MCF 10A (cell line): ENCODE measurements around the gene EMILIN3. TPM values are rescaled to one million over a fixed set of nuclear protein-coding genes. Genes with fewer than 3 reads are reported as not detected.

Experiments used
- BruUV-seq: library from RNA; stranded (reverse); fragments of 400-500 nt; replicated peaks from 2 replicates; lab custom pipeline; 2021; lab: Mats Ljungman, UMichigan
- CTCF ChIA-PET: fragments of 300-600 bp; sonication (Branson Sonifier 250); formaldehyde crosslinking; extraction: SDS; loops from one replicate; lab custom pipeline; 2021; ENCODE audit warnings: antibody characterized with exemption, inconsistent platforms; lab: Yijun Ruan, JAX
- POLR2A ChIA-PET: fragments of 300-600, 350-650 bp; sonication (Branson Sonifier 250); formaldehyde crosslinking; extraction: SDS; loops from one replicate; lab custom pipeline; 2020; ENCODE audit warnings: antibody characterized with exemption, inconsistent platforms; lab: Yijun Ruan, JAX
- DNase-seq: peaks from one replicate; pipeline ENCODE4 v3.0.0-alpha.2; 2018; ENCODE audit not compliant: unreplicated experiment
- H3K27ac Mint-ChIP-seq: one replicate; pipeline ENCODE4 v1.8.0; 2022; ENCODE audit warnings: mild to moderate bottlenecking, low read depth, mixed read lengths; ENCODE audit not compliant: unreplicated experiment
- H3K27me3 Mint-ChIP-seq: one replicate; pipeline ENCODE4 v1.8.0; 2022; ENCODE audit warnings: mixed read lengths; ENCODE audit not compliant: insufficient read depth, unreplicated experiment
- H3K36me3 Mint-ChIP-seq: one replicate; pipeline ENCODE4 v1.8.0; 2022; ENCODE audit warnings: mild to moderate bottlenecking, moderate library complexity, mixed read lengths; ENCODE audit not compliant: insufficient read depth, unreplicated experiment
- H3K4me1 Mint-ChIP-seq: one replicate; pipeline ENCODE4 v1.8.0; 2022; ENCODE audit warnings: mixed read lengths; ENCODE audit not compliant: insufficient read depth, unreplicated experiment
- H3K4me3 Mint-ChIP-seq: one replicate; pipeline ENCODE4 v1.8.0; 2022; ENCODE audit warnings: mild to moderate bottlenecking, moderate library complexity, mixed read lengths; ENCODE audit not compliant: unreplicated experiment
- H3K9me3 Mint-ChIP-seq: one replicate; pipeline ENCODE4 v1.8.0; 2022; ENCODE audit warnings: mixed read lengths; ENCODE audit not compliant: unreplicated experiment
- CTCF ChIP-seq: fragments of 200-600 bp; IDR thresholded peaks from one replicate; pipeline ENCODE4 v1.8.0; 2022; ENCODE audit warnings: antibody characterized with exemption, mild to moderate bottlenecking; ENCODE audit not compliant: unreplicated experiment
- intact Hi-C: fragments of 100-400 bp; cut with micrococcal nuclease; formaldehyde crosslinking; loops from 2 replicates; pipeline ENCODE4 v1.14.1; 2022
- total RNA-seq: library from RNA; stranded (reverse); gene quantifications from 2 replicates; pipeline ENCODE4 v1.2.3, GENCODE V29; 2022

The EMILIN3 gene
- total RNA-seq, 1 experiment from 2014 or later = not detected

GRCh38 chr20:41403604-41404003 lies 37.0 kb upstream of the EMILIN3 start:
- Mint-ChIP-seq H3K36me3 (peaks cover 43% of the 10 kb centered on the region), H3K4me1 (no peaks in the 10 kb centered on the region), H3K27ac (no peak overlapping the region), H3K27me3 (no peaks in the 10 kb centered on the region), H3K9me3 (no peaks in the 10 kb centered on the region), H3K4me3 (no peak overlapping the region)
- POLR2A ChIA-PET = no interaction called here
- TF ChIP-seq CTCF = no peak
- CTCF ChIA-PET = interaction anchor here (1.2 to 1.3 kb wide), 3 partner anchors 9 to 14 kb away, joined by 3 to 5 read pairs (median 3); no protein-coding TSS in a partner anchor
- intact Hi-C loops = no loop called here
- BruUV-seq = no TSS peak
- DNase-seq = no peak

GRCh38 chr20:41398408-41398807 lies 31.8 kb upstream of the EMILIN3 start:
- ChIA-PET CTCF (interaction anchor here (0.9 to 5.8 kb wide), 4 partner anchors 12 to 264 kb away, joined by 3 to 36 read pairs (median 4); no protein-coding TSS in a partner anchor), POLR2A (no interaction called here)
- no peaks in the 10 kb centered on the region for H3K4me1 Mint-ChIP-seq
- no peak overlapping the region for H3K4me3 Mint-ChIP-seq
- intact Hi-C loops = no loop called here
- BruUV-seq = no TSS peak
- TF ChIP-seq CTCF = no peak
- no peaks in the 10 kb centered on the region for H3K9me3 Mint-ChIP-seq
- no peak for DNase-seq
- H3K27me3 Mint-ChIP-seq = no peaks in the 10 kb centered on the region
- H3K36me3 Mint-ChIP-seq = peaks cover 13% of the 10 kb centered on the region
- H3K27ac Mint-ChIP-seq = no peak overlapping the region

- no TSS peak for BruUV-seq
- DNase-seq = no peak
- Mint-ChIP-seq H3K4me1 (peaks cover 7% of the 10 kb centered on the region), H3K36me3 (peaks cover 6% of the 10 kb centered on the region), H3K4me3 (no peak overlapping the region), H3K27me3 (no peaks in the 10 kb centered on the region), H3K9me3 (no peaks in the 10 kb centered on the region), H3K27ac (no peak overlapping the region)
- TF ChIP-seq CTCF = no peak
- ChIA-PET CTCF (interaction anchor here (0.5 to 5.8 kb wide), 3 partner anchors 15 to 227 kb away, joined by 3 to 36 read pairs (median 3); no protein-coding TSS in a partner anchor), POLR2A (interaction anchor here (0.7 kb wide), 1 partner anchor 222 kb away, joined by 3 read pairs; the partner anchor contains the start of gene CHD6)
- intact Hi-C loops = no loop called here
Observed at GRCh38 chr20:41395667-41396664, 29.3 kb upstream of the EMILIN3 start.
